ENCODE data around the gene PLTP.

- TF ChIP-seq CTCF (IDR thresholded peaks at IDR 0.05; ENCODE audit: poor library complexity, severe bottlenecking) (no peak), EZH2 (IDR thresholded peaks at IDR 0.05; ENCODE audit: borderline replicate concordance, insufficient read depth, low read length, poor library complexity, severe bottlenecking) (no peak), POLR2AphosphoS5 (IDR thresholded peaks at IDR 0.05) (no peak), RAD21 (conservative IDR thresholded peaks at IDR 0.05) (no peak), EP300 (conservative IDR thresholded peaks at IDR 0.05; ENCODE audit: poor library complexity, severe bottlenecking) (no peak), TAF1 (IDR thresholded peaks at IDR 0.05; ENCODE audit: low read depth) (no peak), SMC3 (conservative IDR thresholded peaks at IDR 0.05; ENCODE audit: poor library complexity) (no peak), MXI1 (conservative IDR thresholded peaks at IDR 0.05; ENCODE audit: poor library complexity, severe bottlenecking) (no peak), REST (IDR thresholded peaks at IDR 0.05; ENCODE audit: borderline replicate concordance) (no peak)
Measured at GRCh38 chr20:45924391-45925261, 12.7 kb upstream of the PLTP start.

Measured in neural cell (in vitro differentiated cells).